Measurements from ENCODE around the gene SMC5.

- TF ChIP-seq POLR2A (IDR thresholded peaks at IDR 0.05), result no peak
- no peak for TF ChIP-seq CTCF (IDR thresholded peaks at IDR 0.05)
Observed at GRCh38 chr9:70257991-70258691, 637 bp upstream of the SMC5 start.
